ENCODE results near the gene MYOCOS. TPM values are rescaled to one million over a fixed set of nuclear protein-coding genes. Genes with fewer than 3 reads are reported as not detected.

The MYOCOS gene
- total RNA-seq, 1 donor from 2014 or later = not detected

- Mint-ChIP-seq H3K36me3 (ENCODE audit: insufficient read depth) (no peaks in the 10 kb centered on the region), H3K9me3 (ENCODE audit: low read depth) (no peaks in the 10 kb centered on the region), H3K4me3 (ENCODE audit: low read depth) (no peak overlapping the region), H3K4me1 (ENCODE audit: low read depth) (peaks cover 4% of the 10 kb centered on the region), H3K27me3 (peaks cover 3% of the 10 kb centered on the region), H3K27ac (no peak overlapping the region)
- no peak for TF ChIP-seq CTCF (IDR thresholded peaks at IDR 0.05; ENCODE audit: unreplicated experiment)
- DNase-seq (ENCODE audit: low spot score, unreplicated experiment) = no peak
Observed at GRCh38 chr1:171643156-171643555, 21.1 kb downstream of the MYOCOS start.

GRCh38 chr1:171644805-171645483 is 22.9 kb downstream of the MYOCOS start:
- H3K36me3 Mint-ChIP-seq (ENCODE audit: insufficient read depth) = no peaks in the 10 kb centered on the region
- TF ChIP-seq CTCF (IDR thresholded peaks at IDR 0.05; ENCODE audit: unreplicated experiment) = peak; percentile 80
- H3K27ac Mint-ChIP-seq = no peak overlapping the region
- peaks cover 3% of the 10 kb centered on the region for H3K27me3 Mint-ChIP-seq
- H3K4me3 Mint-ChIP-seq (ENCODE audit: low read depth) = no peak overlapping the region
- H3K9me3 Mint-ChIP-seq (ENCODE audit: low read depth) = no peaks in the 10 kb centered on the region
- peaks cover 4% of the 10 kb centered on the region for H3K4me1 Mint-ChIP-seq (ENCODE audit: low read depth)
- DNase-seq (ENCODE audit: low spot score, unreplicated experiment) = peak; percentile 57

- Mint-ChIP-seq H3K36me3 (ENCODE audit: insufficient read depth) (no peaks in the 10 kb centered on the region), H3K4me1 (ENCODE audit: low read depth) (peaks cover 4% of the 10 kb centered on the region), H3K27me3 (peaks cover 3% of the 10 kb centered on the region), H3K4me3 (ENCODE audit: low read depth) (no peak overlapping the region), H3K9me3 (ENCODE audit: low read depth) (no peaks in the 10 kb centered on the region), H3K27ac (no peak overlapping the region)
- TF ChIP-seq CTCF (IDR thresholded peaks at IDR 0.05; ENCODE audit: unreplicated experiment) = no peak
- DNase-seq (ENCODE audit: low spot score, unreplicated experiment) = no peak
Observed at GRCh38 chr1:171645553-171646248, 23.7 kb downstream of the MYOCOS start.

GRCh38 chr1:171646249-171646560 is 24.2 kb downstream of the MYOCOS start:
- TF ChIP-seq CTCF (IDR thresholded peaks at IDR 0.05; ENCODE audit: unreplicated experiment) = no peak
- Mint-ChIP-seq H3K4me3 (ENCODE audit: low read depth) (no peak overlapping the region), H3K9me3 (ENCODE audit: low read depth) (no peaks in the 10 kb centered on the region), H3K36me3 (ENCODE audit: insufficient read depth) (no peaks in the 10 kb centered on the region), H3K27me3 (peaks cover 3% of the 10 kb centered on the region), H3K27ac (no peak overlapping the region), H3K4me1 (ENCODE audit: low read depth) (peaks cover 4% of the 10 kb centered on the region)
- no peak for DNase-seq (ENCODE audit: low spot score, unreplicated experiment)

- no peak for DNase-seq (ENCODE audit: low spot score, unreplicated experiment)
- H3K4me1 Mint-ChIP-seq (ENCODE audit: low read depth) = peaks cover 11% of the 10 kb centered on the region
- TF ChIP-seq CTCF (IDR thresholded peaks at IDR 0.05; ENCODE audit: unreplicated experiment) = no peak
- H3K4me3 Mint-ChIP-seq (ENCODE audit: low read depth) = no peak within 1 kb of the TSS
- peaks cover 6% of the 10 kb centered on the region for H3K27me3 Mint-ChIP-seq
- peak within 1 kb of the TSS; percentile 74 for H3K27ac Mint-ChIP-seq
- no peaks in the 10 kb centered on the region for H3K9me3 Mint-ChIP-seq (ENCODE audit: low read depth)
- no peaks in the 10 kb centered on the region for H3K36me3 Mint-ChIP-seq (ENCODE audit: insufficient read depth)
Observed at GRCh38 chr1:171652234-171652822, 30.3 kb downstream of the MYOCOS start, which contains the start of gene MYOC. TSS of gene MYOC (minus strand) at chr1:171652688. CDS start at chr1:171652611, 77 bp downstream.
